Measurements from ENCODE around the gene PSD2.
A peak's percentile ranks its signal among the peaks of the same experiment; 100 is the strongest.

The PSD2 gene

DNA sequence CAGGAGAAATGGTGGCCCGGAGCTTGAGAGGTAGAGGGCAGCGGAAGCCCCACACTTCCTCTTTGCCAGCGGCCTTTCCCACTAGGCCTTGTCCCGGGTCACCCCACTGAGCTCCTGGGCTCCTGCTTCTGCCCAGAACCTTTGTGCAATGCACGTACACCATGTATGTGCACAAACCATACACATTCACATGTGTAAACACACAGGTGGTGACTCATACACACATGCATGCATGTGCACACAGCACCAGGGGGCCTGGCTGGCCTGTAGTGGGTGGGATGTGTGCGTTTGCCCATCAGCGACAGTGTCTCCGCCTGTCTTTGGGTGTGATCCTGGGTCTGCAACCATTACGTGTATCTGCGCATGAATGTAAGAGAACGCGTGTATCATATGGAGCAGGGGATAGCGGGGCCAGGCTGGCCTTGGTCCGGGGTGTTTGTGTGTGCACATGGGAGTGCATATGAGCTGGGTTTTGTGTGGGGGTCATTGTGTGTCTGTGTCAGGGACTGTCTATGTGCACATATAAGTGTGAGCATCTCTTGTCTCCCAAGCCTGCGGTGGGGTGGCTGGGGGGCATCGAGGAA lies 43.7 kb downstream of the PSD2 start:
- H3K36me3 ChIP-seq (ENCODE audit: insufficient read depth, low read length) = no peaks in the 10 kb centered on the region
- H3K9ac ChIP-seq (ENCODE audit: low read depth, low read length) = no peak overlapping the region
- no peaks in the 10 kb centered on the region for H3K4me1 ChIP-seq (ENCODE audit: insufficient read depth, low read length)
- H3K9me3 ChIP-seq (ENCODE audit: control insufficient read depth, insufficient read depth, low read length) = no peaks in the 10 kb centered on the region

DNA sequence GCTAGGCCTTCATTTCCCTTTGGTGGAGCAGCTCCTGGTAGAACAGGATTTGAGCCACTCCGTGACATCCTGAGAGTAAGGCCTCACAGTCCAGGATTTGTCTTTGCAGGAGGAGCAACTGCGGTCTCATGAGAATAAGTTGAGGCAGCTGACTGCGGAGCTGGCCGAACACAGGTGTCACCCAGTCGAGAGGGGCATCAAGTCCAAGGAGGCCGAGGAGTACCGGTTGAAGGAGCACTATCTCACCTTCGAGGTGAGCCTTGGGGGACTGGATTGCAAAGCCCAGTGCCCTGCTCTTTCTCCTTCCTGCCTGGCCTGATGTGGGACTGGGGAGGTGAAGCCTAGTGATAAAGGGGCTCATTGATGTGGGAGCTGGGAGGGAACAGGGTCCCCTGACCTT lies 44.3 kb downstream of the PSD2 start:
- H3K9ac ChIP-seq (ENCODE audit: low read depth, low read length) = no peak overlapping the region
- H3K4me1 ChIP-seq (ENCODE audit: insufficient read depth, low read length) = no peaks in the 10 kb centered on the region
- H3K36me3 ChIP-seq (ENCODE audit: insufficient read depth, low read length) = no peaks in the 10 kb centered on the region
- no peaks in the 10 kb centered on the region for H3K9me3 ChIP-seq (ENCODE audit: control insufficient read depth, insufficient read depth, low read length)

DNA sequence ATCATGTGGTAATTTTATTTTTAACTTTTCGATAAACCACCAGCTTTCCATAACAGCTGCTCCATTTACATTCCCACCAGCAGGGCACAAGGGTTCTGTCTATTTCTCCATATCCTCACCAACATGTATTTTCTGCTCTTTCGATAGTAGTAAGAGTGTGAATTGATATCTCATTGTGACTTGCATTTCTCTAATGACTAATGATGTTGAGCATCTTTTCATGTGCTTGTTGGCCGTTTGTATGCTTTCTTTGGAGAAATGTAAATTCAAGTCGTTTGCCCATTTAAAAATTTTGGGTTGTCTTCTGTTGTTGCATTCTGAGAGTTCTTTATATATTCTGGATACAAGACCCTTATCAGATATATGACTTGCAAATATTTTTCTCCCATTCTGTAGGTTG lies 45.9 kb downstream of the PSD2 start:
- Histone ChIP-seq H3K9ac (ENCODE audit: low read depth, low read length) (no peak overlapping the region), H3K4me1 (ENCODE audit: insufficient read depth, low read length) (no peaks in the 10 kb centered on the region), H3K9me3 (ENCODE audit: control insufficient read depth, insufficient read depth, low read length) (no peaks in the 10 kb centered on the region), H3K36me3 (ENCODE audit: insufficient read depth, low read length) (no peaks in the 10 kb centered on the region)

DNA sequence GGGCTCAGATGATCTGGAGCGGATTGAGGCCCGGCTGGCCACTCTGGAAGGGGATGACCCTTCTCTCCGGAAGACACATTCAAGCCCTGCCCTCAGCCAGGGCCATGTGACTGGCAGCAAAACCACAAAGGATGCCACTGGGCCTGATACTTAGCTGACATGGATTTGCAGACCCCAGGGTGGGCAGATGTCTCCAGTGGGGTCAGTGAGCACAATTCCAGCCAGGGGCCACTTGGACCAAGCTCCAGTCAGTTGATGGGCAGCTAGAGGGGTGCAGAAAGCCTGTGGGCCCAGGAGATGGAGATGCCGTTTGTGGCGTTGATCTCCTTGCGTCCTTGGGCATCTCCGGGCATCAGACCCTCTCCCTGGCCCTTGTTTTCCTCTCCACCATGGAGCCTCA lies 46.7 kb downstream of the PSD2 start:
- H3K4me1 ChIP-seq (ENCODE audit: insufficient read depth, low read length) = no peaks in the 10 kb centered on the region
- no peak overlapping the region for H3K9ac ChIP-seq (ENCODE audit: low read depth, low read length)
- H3K9me3 ChIP-seq (ENCODE audit: control insufficient read depth, insufficient read depth, low read length) = no peaks in the 10 kb centered on the region
- H3K36me3 ChIP-seq (ENCODE audit: insufficient read depth, low read length) = no peaks in the 10 kb centered on the region

DNA sequence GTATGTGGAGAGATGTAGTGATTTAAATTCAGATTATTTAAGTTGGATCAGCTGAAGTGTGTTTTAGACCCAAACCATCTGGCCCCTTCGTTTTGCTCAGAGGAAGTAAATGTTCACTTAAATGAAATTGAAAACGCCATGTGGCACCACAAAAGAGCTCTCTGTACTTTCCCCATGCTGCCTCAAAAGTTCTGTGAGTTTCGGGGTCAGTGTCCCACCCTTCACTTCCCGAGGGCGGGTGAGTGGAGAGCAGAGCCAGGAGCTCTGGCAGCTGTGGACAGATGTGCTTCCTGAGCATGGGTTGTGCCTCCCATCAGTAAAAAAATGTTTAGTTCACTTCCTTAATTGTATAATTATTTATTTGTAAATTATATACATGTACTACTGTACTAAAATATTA lies 48.4 kb downstream of the PSD2 start:
- Histone ChIP-seq H3K9me3 (ENCODE audit: control insufficient read depth, insufficient read depth, low read length) (no peaks in the 10 kb centered on the region), H3K9ac (ENCODE audit: low read depth, low read length) (no peak overlapping the region), H3K4me1 (ENCODE audit: insufficient read depth, low read length) (no peaks in the 10 kb centered on the region), H3K36me3 (ENCODE audit: insufficient read depth, low read length) (no peaks in the 10 kb centered on the region)

DNA sequence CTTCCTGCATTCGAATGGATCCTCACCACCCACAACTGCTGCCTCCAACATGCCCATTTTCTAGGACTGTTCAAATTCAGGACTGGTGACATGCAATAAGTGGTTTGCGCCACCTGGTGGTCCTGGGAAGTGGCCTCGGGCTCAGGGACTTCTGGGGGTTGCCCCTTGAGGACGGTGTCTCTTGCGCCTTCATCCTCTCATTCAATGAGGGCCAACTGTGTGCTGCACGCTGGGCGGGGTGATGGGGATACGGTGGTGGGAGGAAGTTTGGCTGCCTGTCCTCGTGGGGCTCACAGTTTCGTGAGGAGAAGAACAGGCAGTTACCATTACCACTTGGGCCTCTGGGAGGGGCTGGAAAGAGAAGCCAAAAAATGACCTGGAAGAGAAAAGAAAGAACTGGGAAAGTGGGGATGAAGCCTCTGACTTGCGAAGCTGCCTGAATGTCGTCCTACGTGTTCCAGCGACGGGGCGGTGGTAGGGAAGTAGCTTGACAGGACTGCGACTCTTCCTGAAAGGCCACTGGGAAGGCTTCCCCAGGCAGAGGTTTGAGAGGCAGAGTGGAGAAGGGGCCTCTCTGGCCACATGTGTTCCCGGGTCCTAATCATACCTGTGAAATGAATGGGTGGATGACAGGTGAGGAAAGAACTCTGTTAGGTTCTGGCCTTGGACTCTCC lies 49.0 kb downstream of the PSD2 start:
- no peaks in the 10 kb centered on the region for H3K9me3 ChIP-seq (ENCODE audit: control insufficient read depth, insufficient read depth, low read length)
- no peaks in the 10 kb centered on the region for H3K36me3 ChIP-seq (ENCODE audit: insufficient read depth, low read length)
- H3K9ac ChIP-seq (ENCODE audit: low read depth, low read length) = no peak overlapping the region
- no peaks in the 10 kb centered on the region for H3K4me1 ChIP-seq (ENCODE audit: insufficient read depth, low read length)

DNA sequence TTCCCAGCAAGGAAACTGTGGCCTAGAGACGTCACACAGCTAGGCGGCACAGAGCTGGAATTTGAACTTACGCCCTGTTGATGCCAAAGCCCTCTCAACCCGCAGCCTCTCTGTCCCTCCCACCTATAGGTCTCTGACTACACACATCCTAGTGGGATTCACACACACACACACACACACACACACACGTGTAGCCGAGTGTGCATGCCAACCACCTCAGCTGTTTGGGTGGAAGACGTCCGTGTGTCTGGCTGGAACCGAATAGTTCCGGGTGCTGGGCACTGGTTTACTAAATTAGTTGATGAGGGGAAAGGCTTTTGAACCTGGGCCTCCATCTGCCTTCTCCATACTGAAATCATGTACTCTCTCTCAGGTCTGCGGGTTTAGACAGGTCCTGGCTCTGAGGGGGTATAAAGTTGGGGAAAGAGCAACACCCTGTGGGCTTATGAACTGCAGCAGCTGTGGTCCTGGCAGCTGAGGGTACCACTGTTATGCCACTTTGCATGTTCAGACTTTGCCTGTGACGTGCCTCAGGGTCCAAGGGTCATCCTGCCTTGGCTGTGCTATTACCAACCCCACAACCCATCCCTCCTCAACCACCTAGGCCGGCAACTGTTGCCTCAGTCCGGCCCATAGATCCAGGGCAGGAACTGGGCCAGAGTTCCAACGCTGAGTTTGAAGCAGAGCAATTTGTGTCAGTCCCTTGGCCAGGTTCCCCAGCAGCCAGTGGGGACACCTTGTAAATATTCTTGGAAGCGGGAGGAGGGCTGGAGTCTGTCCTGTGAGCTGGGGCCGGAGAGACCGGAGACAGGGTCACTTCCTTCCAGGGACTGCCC lies 50.5 kb downstream of the PSD2 start:
- H3K9ac ChIP-seq (ENCODE audit: low read depth, low read length) = no peak overlapping the region
- no peaks in the 10 kb centered on the region for H3K4me1 ChIP-seq (ENCODE audit: insufficient read depth, low read length)
- no peaks in the 10 kb centered on the region for H3K9me3 ChIP-seq (ENCODE audit: control insufficient read depth, insufficient read depth, low read length)
- H3K36me3 ChIP-seq (ENCODE audit: insufficient read depth, low read length) = no peaks in the 10 kb centered on the region

DNA sequence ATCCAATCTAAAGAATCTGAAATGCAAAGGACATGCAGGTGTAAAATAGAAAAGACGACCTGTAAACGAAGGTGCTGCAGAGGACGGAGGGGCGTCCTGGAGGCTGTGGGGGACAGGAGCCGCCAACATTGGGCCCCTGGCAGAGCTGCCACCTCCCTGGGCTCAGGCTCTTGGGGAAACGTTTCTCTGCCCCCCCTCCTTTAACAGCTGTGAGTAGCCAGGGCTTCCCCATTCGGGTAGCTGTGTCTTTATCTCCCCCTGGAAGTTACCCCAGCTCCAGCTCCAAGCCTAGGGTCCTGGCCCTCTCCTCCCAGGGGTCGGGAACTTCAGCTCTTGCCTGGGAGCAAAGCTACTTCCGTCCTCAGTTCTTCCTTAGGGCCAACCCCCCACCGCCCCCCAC lies 51.5 kb downstream of the PSD2 start:
- Histone ChIP-seq H3K4me1 (ENCODE audit: insufficient read depth, low read length) (no peaks in the 10 kb centered on the region), H3K36me3 (ENCODE audit: insufficient read depth, low read length) (no peaks in the 10 kb centered on the region), H3K9me3 (ENCODE audit: control insufficient read depth, insufficient read depth, low read length) (no peaks in the 10 kb centered on the region), H3K9ac (ENCODE audit: low read depth, low read length) (no peak overlapping the region)

DNA sequence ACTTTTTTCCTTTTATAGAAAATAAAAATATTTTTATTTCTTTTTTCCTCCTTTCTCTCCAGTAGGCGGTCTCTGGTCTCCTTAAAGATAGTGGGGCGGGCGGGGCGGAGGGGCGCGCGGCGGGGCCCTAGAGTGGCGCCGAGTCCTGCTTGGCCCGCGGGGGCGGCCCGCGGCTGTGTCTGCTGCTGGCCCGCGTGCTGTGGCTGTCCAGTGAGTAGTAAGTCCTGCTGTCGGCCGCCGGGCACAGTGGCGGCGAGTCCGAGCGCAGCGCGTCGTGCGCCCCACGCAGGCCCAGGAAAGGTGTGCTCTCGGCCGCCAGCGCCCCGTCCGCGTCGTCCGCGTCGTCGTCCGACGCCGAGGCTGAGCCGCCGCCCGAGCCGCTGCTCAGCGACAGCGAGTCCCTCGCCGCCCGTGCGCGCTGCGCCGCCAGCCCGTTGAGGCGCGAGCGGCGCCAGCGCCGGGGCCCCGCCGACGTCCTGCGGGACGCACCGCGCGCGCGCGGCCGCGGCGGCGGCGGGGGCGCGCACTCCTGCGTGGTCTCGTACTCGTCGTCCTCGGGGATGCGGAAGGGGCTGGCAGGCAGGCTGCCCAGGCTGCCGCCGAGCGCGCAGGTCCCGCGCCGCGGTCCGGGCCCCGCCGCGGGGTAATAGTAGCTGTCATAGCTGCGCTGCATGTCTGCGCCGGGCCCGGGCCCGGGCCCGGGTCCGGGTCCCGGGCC lies 52.3 kb downstream of the PSD2 start:
- H3K4me1 ChIP-seq (ENCODE audit: insufficient read depth, low read length) = no peaks in the 10 kb centered on the region
- H3K9me3 ChIP-seq (ENCODE audit: control insufficient read depth, insufficient read depth, low read length) = no peaks in the 10 kb centered on the region
- peak overlapping the region; percentile 67 for H3K9ac ChIP-seq (ENCODE audit: low read depth, low read length)
- H3K36me3 ChIP-seq (ENCODE audit: insufficient read depth, low read length) = no peaks in the 10 kb centered on the region

DNA sequence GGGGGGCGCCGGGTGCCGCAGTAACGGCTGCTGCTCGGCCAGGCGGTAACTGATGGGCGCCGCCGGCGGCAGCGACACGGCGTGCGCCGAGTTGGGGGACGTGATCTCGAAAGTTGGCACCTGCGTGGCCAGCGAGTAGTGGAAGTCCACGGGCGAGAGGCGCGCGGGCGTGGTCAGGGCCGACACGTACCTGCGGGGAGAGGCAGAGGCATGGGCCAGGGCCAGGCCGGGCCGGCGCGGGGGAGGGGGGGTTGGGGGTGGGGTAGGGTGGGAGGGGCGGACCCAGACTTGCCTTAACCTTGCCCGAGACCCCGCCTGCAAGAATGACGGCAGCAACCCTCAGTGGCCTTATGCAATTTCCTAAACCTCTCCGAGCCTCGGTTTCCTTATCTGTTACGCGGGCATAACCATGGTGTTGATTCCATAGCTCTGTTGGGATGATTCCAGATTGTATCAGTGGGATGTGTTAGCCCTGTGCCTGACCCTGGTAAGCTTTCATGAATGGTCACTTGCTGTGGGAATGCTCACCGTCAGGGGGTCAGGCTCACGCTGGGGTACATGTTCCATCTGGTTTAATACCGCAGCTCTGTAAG lies 53.0 kb downstream of the PSD2 start:
- no peaks in the 10 kb centered on the region for H3K9me3 ChIP-seq (ENCODE audit: control insufficient read depth, insufficient read depth, low read length)
- peak overlapping the region; percentile 67; the same call in 1 of the 2 replicates for H3K9ac ChIP-seq (ENCODE audit: low read depth, low read length)

DNA sequence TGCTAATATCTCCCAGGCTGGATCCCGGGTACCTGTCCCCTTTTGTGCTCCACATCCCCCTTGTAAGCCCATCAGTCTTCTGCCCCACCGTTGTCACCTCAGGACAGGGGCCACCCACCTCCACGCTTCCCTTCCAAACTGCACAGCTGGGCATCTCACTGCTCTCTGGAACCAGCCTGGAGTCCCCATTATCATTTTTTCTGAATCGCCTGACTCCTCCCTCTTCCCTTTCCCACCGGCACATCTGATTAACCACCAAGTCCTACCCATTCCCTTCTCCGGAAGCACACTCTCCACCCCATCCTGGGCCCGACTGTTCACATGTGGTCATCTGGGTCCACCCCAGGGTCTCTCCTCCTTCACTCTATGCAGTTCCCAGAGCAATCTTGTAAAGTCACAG lies 53.9 kb downstream of the PSD2 start:
- H3K4me1 ChIP-seq (ENCODE audit: insufficient read depth, low read length) = no peaks in the 10 kb centered on the region
- H3K36me3 ChIP-seq (ENCODE audit: insufficient read depth, low read length) = no peaks in the 10 kb centered on the region
- no peaks in the 10 kb centered on the region for H3K9me3 ChIP-seq (ENCODE audit: control insufficient read depth, insufficient read depth, low read length)
- no peak overlapping the region for H3K9ac ChIP-seq (ENCODE audit: low read depth, low read length)

More for the DNA sequence above, 53.0 kb downstream of the PSD2 start:
- Histone ChIP-seq H3K4me1 (ENCODE audit: insufficient read depth, low read length) (no peaks in the 10 kb centered on the region), H3K36me3 (ENCODE audit: insufficient read depth, low read length) (no peaks in the 10 kb centered on the region)

DNA sequence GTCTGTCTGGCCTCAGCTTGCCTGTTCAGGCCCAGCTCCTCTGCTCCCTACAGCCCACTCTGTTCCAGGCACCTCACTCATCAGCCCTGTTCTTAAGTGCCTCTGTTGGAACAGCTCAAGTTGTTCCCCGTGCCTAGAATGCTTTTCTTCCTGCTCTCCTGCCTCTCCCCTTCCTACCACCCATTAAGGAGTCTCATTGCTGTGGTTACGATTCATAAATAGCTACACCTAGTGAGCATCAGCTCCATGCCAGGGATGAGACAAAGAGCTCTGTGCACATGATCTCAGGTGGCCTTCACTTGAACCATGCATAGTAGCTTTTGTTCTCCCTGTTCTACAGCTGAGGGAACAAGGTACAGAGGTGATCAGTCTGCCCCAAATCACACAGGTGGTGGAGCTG lies 54.3 kb downstream of the PSD2 start:
- no peaks in the 10 kb centered on the region for H3K9me3 ChIP-seq (ENCODE audit: control insufficient read depth, insufficient read depth, low read length)
- no peaks in the 10 kb centered on the region for H3K36me3 ChIP-seq (ENCODE audit: insufficient read depth, low read length)
- no peaks in the 10 kb centered on the region for H3K4me1 ChIP-seq (ENCODE audit: insufficient read depth, low read length)
- H3K9ac ChIP-seq (ENCODE audit: low read depth, low read length) = no peak overlapping the region

DNA sequence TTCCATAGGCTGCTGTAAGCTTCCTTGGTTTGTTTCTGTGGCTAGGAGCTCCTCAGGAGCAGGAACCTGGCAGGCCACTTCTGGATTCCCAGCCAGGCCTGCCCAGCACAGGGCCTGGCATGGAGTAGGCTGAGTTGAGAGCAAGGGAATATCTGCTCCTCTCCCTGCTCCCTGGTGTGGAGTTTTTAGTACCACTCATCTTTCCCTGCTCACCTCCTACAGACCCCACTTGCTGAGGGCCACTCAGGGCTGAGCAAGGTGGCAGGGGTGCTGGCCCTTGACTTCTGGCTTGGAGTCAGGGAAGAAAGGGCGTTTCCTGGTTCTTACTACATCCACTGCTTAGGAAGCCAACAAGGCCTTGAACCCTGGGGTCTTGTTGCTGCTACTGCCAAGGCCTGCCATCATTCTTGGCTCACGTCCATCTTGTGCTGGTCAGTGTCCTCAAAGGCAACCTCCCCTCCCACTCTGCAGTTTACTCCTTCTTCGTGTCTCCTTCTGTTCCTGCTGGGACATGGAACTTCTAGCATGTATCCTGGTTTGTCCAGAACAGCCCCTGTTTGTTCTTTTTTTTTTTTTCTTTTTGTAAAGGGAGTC lies 54.9 kb downstream of the PSD2 start:
- Histone ChIP-seq H3K4me1 (ENCODE audit: insufficient read depth, low read length) (no peaks in the 10 kb centered on the region), H3K9ac (ENCODE audit: low read depth, low read length) (no peak overlapping the region), H3K9me3 (ENCODE audit: control insufficient read depth, insufficient read depth, low read length) (no peaks in the 10 kb centered on the region), H3K36me3 (ENCODE audit: insufficient read depth, low read length) (no peaks in the 10 kb centered on the region)

DNA sequence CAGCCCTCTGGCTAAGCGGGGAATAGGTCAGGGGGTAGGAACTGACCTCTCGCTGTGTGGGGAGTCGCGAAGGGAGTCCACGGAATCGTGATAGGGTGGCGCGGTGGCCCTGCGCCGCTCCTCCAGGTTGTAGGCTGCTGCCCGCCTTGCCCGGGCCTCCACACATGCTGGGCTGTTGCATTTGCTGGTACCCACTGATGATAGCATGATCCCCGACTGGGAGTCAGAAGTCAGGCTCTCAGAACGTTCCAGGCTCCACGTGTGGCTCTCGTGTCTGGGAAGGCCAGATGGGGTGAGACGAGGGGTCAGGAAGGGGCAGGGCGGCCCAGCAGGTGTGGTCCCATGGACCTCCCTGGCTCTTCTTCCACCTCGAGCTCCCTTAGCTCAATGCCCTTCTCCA lies 56.0 kb downstream of the PSD2 start:
- H3K9me3 ChIP-seq (ENCODE audit: control insufficient read depth, insufficient read depth, low read length) = no peaks in the 10 kb centered on the region
- H3K9ac ChIP-seq (ENCODE audit: low read depth, low read length) = no peak overlapping the region
- no peaks in the 10 kb centered on the region for H3K4me1 ChIP-seq (ENCODE audit: insufficient read depth, low read length)
- H3K36me3 ChIP-seq (ENCODE audit: insufficient read depth, low read length) = no peaks in the 10 kb centered on the region
